Measurements from ENCODE around the gene RNF138.

Gene RNF138

GRCh38 chr18:32177530-32177929 lies 85.9 kb downstream of the RNF138 start:
- DNase-seq = no peak
